ENCODE measurements around the gene INAVA. TPM values are rescaled to one million over a fixed set of nuclear protein-coding genes. Genes with fewer than 3 reads are reported as not detected.

Gene INAVA, protein sequence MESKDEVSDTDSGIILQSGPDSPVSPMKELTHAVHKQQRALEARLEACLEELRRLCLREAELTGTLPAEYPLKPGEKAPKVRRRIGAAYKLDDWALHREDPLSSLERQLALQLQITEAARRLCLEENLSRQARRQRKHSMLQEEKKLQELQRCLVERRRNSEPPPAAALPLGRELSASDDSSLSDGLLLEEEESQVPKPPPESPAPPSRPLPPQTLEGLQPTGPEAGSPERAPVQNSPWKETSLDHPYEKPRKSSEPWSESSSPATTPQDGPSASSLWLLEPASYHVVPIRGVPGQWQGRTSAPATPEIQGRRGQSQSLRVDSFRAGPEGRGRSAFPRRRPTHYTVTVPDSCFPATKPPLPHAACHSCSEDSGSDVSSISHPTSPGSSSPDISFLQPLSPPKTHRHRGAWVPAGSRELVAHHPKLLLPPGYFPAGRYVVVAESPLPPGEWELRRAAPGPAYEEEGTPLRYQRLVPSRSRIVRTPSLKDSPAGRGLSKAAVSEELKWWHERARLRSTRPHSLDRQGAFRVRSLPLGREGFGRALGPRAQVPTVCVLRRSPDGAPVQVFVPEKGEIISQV
- total RNA-seq (2014; rRNA removed; shearing (Covaris generic)) = 18.0 and 19.9 TPM in 2 replicates

DNA sequence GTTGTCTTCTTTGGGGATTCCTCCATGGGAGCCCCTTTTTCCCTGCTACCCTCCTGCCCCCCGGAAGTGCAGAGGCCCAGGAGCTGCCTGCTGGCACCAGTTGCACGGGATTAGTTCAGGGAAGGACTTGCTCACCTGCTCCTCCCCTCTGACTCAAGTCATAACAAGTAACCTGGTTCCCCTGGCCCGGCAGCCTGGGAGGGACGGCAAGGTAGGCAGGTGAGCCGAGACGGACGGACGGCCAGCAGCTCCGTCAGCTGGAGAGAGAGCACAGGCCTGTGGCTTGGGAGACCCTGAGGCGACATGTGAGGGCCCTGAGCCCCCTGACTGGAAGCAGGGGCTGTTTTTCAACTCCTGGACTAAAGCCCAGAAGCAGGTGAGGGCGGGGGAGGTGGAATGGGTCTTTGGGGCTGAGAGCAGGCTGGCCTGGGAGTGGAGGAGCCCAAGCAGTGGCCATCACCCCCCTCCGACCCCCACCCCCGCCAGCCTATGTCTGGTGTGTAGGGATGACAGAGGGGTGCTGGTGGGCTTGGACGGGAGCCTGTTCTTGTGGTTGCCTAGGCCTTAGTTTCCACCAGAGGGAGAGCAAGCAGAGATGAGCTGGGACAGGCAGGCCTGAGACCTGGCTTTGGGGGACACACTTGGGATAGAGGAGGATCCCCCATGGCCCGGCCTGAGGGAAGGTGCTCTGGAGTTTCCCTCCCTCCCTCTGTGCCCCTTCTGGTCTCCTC lies at the start of gene INAVA:
Gene INAVA, plus strand, starts transcription at position 189 of the 731 bp plus-strand sequence. CDS start 3,501 bp downstream, outside the sequence.
- DNase-seq (ENCODE audit: low read depth) = no peak

DNA sequence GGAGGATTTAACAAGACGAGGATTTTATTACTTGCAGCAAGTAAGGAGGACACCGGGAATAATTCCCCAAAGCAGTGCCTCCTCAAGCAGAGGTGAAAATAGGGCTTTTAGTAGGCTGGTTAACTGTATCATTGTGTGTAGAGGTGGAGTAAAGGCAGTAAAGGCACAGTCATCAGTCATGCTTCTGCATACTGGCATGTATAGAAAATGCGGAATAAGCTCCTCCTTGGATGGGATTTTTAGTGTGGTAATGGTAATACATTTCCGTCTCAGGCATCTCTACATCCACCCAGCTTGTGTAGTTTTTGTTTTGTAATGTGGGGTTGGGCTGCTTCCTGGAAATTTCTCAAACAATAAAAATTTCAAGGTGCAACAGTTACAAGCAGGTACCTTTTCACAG lies 49.3 kb upstream of the INAVA start:
- DNase-seq (ENCODE audit: low read depth) = no peak

DNA sequence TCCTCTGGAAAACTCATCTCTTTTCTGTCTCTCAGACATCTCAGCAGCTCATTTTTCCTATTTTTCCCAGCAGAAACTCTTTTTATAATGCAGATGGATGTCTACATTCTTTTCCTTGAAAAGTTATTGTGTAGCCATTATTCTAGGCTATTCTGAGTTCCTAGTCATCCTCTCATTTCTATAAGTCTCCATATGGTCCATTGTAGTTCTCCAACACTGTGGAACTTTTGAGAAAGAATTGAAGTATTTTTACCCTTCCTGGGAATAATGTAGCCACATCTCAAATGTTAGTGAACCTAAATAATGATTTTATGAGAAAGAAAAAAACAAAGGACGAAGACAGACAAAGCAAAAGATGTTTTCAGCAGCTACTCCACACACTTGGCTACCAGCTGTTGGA lies 48.3 kb upstream of the INAVA start:
- DNase-seq (ENCODE audit: low read depth) = no peak

DNA sequence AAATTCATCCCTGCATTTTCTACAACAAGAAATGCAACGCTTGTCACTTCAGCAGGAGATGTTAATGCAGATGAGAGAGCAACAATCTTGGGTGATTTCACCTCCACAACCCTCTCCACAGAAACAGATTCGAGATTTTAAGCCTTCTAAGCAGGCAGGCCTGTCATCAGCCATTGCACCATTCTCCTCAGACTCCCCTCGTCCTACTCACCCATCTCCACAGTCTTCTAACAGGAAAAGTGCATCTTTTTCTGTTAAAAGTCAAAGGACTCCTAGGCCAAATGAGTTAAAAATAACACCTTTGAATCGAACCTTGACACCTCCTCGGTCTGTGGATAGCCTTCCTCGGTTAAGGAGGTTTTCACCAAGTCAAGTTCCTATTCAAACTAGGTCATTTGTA lies 45.3 kb upstream of the INAVA start:
- no peak for DNase-seq (ENCODE audit: low read depth)

DNA sequence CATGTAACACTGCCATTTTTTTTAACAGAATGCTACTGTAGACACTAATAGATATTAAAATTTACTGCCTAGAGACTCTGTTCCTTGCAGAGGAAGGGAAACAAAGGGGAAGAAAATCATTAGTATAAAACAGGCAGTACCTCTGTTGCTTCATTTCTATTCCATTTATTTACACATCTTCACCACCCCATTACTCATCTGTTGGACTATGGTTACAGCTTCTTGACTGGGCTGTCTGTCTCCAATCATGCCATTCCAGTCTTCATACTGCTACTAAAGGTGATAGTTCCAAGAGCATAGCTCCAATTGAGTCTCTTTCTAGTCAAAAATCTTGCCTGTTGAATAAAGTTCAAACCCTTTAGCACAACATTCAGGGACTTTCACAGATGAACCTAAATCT lies 44.1 kb upstream of the INAVA start:
- no peak for DNase-seq (ENCODE audit: low read depth)

DNA sequence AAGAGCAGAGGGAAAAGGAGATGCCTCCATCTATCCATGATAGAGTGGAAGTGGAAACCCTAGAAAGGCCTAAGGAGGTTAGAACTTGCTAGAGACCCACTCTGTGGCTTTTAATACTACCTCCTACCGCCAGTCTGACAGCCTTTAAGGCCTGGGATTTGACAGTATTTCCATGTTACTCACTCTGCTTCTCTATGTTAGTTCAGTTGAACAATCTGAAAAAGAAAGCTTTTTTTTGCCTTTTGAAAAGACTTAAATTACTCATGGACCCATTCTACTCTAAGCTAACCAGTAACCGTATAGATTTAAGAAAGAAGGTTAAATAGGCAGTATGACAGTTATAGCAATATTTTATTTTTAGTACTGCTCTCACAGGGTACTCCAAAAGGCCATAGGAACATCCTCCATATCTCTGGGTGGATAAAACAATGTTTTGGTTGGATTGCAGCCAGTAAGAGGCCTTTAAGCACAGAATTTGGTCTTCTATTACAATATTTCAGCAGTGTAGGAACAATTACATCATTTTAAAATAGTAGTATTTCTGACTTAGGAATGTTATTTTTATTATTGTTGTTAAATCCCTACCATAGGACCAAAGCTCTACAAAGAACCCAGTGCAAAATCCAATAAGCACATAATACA lies 37.9 kb upstream of the INAVA start:
- no peak for DNase-seq (ENCODE audit: low read depth)

DNA sequence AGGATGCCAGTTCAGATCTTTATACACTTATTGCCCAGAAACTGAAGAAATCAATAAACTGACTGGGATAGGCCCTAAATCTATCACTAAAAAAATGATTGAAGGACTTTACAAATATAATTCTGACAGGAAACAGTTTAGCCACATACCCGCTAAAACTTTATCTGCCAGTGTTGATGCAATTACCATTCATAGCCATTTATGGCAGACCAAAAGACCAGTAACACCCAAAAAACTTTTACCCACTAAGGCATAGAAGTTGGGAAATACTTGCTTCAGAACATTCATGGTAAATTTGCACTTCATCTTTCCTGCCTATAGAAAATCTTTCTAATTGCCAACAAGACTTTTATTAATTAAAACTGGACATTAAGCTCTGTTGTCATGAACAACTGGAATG lies 36.9 kb upstream of the INAVA start:
- no peak for DNase-seq (ENCODE audit: low read depth)

DNA sequence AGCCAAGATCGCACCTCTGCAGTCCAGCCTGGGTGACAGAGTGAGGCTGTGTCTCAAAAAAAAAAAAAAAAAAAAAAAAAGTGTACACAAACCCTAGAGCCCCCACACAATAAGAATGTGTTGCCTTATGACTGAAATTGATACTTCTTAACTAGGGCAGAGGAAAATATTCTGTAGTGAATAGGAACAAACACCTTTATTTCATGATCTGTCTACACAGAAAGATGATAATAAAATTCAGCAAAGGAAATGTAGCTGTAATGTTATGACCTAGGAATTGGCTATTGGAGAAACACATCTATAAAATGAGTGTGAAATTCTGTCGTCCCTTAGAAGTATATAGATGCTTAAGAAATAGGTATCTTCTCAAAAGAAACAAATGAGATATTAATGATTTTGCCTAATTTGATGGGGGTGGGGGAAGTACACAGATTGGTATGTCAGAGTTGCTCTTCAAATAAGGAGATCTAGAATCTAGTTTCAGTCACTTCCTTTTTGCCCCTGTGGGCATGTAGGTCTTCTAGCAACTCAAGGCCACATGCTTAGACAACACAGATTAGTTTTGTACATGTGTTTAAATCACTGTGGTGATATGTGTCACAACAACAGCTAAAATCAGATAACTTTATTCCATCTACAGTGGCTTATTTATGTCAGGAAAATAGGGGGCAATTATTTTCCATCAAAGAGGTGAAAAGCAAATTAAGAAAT lies 32.6 kb upstream of the INAVA start:
- no peak for DNase-seq (ENCODE audit: low read depth)

DNA sequence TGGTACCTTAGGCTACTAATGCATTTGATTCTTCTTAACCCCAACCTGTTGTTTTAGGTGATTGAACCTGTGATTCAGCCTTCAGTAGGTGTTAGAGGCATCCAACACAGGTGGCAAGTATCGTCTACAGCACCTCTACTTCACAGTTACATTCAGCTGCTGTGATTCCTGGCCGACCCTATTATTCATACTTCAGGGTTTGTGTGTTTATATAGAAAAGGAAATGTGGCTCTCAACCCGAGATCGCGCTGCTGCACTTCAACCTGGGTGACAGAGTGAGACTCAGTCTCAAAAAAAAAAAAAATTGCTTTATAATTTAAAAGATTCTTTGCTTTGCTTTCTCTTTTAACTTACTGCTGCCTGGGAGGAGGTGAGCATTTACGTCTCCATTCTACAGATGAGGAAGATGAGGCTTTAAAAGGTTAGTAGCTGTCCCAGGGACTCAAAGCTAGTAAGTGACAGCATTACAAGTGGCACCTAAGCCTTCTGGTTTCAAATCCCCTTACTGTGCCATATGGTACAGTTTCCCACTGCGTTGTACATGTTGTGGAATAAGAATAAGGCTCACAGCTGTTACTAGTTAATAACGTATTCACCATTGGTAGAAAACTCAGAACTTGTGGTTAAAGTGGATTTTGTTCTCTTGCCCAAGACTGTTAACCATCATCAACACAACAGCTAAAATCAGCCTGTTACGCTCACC lies 31.8 kb upstream of the INAVA start:
- no peak for DNase-seq (ENCODE audit: low read depth)

DNA sequence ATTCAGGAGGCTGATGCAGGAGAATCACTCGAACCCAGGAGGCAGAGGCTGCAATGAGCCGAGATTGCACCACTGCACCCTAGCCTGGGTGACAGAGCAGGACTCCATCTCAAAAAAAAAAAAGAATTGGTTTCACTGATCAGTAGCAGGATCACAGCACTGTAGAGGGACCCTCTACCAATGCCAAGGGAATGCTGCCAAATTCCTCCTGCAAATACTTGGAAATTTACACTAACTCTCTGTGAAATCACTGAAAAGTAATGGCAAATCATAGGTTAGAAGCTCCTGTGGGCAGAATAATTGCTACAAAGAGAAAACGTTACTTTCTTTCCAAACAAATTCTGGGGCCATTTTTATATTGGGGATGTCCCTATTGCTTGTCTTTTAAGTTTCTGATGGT lies 28.6 kb upstream of the INAVA start:
- no peak for DNase-seq (ENCODE audit: low read depth)

DNA sequence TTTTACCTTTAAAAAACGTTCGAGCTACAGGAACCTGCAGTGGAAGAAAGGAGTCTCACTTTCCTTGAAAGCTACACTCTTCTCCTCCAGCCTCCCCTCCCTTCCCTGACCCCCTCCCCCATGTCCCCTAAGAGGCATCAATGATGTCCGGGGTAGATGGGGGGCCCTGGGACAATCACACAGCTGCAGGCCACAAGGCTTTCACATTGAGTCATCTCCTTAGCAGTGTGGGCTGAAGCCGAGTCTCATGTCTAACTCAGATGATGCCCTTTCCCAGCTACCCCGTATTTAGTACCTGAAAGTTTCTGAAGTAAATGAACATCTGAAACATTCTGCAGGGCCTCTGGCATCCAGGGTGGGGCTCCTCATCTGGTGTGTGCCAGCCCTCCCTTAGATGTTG lies 28.2 kb upstream of the INAVA start:
- DNase-seq (ENCODE audit: low read depth) = peak; percentile 55

DNA sequence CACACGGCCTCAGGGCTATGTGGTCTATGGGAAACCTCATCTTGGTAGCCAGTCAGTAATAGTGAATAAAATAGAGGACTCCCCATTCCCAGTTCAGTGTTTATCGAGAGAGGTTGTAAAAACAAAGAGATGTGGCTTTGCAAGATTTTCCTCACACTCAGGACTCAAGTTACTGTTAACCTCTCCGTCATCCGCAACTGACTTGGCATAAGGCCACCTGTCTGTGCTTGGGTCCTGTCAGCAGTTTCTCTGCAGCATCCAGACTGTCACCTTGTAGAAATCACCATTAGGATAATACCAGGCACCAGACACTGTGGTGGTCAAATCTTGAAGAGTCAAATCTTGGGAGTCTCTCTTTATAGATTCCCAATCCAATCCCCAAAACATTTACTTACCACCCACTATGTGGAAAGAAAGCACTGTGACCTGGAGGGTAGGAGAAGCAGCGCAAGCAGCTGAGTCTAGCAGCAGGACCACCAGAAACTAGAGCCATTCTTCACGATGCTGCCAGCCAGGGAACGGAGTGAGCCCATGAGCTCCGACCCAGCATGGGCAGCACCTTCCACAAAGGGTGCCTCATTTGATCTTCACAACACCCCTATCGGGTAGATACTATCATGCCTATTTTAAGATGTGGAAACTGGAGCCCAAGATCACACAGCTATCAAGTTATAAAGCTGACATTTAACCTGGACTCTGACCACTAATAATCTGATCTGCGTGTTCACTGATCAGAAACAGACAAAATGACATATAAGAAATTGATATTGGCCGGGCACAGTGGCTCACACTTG lies 27.5 kb upstream of the INAVA start:
- DNase-seq (ENCODE audit: low read depth) = peak; percentile 51

DNA sequence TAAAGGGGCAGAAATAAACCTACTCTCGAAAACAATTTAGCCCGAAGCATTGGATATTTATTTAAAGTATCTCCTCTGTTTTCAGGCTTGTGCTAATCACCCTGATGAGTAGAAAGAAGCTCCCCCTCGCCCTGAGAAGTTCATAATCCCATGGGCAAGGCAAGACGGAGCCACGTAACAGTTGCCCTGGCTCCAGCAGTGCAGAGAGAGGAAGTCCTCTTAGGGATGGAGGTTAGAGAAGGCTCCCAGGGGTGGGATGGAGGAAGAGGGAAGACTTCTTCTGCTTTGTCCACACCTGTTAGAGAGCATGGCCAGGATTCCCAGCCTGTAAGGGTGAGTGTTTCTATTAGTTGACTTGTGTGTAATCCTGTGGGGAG lies 25.3 kb upstream of the INAVA start:
- DNase-seq (ENCODE audit: low read depth) = no peak

DNA sequence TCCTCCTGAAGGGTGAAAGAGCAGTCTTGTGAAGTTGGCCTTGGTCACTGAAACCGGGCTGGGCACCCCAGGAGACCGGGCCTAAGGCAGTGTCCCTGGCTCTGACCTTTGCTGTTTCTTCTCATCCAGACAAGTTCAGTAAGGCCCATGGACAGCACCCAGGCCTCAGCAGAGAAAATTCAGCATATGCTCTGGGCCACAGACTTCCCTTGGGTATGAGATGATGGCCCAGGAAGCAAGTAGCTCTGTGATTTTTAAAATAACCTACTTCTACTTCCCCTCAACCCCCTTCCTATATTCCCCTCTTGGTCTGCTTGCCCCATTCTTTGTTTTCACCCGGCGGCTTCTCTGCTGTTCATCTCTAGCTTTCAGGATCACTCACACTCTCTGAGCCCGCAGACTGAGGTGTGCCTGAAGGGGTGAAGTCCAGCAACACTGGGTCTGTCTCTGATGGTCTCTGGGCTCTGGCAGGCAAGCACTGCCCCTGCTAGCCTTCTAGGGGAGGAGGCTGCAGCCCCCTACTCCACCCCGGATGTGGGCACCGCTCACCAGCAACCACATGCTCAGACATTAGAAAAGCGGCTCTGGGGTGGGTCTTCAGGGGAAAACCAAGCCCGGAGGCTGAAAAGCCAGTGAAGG lies 24.8 kb upstream of the INAVA start:
- DNase-seq (ENCODE audit: low read depth) = peak; percentile 35

DNA sequence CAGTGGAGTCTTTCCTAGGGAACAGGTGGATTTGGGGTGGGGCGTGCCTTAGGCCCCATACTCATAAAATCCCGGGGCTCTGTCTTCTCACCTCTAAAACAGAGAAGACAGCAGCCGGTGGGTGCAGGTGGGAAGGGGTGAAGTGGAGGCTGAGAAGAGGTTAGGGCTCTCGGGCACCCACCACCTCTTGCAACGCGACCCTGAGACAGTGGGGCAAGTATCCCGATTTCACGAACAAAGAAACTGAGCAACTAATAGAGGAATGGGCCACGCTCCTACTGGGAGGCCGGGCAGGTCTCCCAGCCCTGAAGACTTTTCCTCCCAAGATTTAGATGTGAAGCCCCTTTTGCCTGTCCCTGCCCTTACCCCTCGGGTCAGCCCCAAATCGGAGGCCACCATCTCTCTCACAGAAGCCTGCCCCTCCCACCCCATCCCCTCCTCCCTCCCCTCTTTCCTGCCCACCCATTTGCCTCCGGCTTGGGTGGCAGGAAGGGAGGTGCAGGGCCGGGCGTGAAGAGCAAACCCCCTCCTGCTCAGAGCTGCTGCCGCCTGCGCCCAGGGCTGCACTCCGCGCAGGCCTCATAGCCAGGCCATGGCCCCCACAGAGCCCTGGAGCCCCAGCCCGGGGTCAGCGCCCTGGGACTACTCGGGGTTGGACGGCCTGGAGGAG lies 22.1 kb upstream of the INAVA start, which contains the start of gene GPR25:
Gene GPR25, plus strand, starts transcription at position 536 of the 670 bp plus-strand sequence. Its CDS starts 57 bp downstream, at position 593.
- DNase-seq (ENCODE audit: low read depth) = no peak

DNA sequence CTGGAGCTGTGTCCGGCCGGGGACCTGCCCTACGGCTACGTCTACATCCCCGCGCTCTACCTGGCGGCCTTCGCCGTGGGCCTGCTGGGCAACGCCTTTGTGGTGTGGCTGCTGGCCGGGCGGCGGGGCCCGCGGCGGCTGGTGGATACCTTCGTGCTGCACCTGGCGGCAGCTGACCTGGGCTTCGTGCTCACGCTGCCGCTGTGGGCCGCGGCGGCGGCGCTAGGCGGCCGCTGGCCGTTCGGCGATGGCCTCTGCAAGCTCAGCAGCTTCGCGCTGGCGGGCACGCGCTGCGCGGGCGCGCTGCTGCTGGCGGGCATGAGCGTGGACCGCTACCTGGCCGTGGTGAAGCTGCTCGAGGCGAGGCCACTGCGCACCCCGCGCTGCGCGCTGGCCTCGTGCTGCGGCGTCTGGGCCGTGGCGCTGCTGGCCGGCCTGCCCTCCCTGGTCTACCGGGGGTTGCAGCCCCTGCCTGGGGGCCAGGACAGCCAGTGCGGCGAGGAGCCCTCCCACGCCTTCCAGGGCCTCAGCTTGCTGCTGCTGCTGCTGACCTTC lies 21.5 kb upstream of the INAVA start:
- no peak for DNase-seq (ENCODE audit: low read depth)

DNA sequence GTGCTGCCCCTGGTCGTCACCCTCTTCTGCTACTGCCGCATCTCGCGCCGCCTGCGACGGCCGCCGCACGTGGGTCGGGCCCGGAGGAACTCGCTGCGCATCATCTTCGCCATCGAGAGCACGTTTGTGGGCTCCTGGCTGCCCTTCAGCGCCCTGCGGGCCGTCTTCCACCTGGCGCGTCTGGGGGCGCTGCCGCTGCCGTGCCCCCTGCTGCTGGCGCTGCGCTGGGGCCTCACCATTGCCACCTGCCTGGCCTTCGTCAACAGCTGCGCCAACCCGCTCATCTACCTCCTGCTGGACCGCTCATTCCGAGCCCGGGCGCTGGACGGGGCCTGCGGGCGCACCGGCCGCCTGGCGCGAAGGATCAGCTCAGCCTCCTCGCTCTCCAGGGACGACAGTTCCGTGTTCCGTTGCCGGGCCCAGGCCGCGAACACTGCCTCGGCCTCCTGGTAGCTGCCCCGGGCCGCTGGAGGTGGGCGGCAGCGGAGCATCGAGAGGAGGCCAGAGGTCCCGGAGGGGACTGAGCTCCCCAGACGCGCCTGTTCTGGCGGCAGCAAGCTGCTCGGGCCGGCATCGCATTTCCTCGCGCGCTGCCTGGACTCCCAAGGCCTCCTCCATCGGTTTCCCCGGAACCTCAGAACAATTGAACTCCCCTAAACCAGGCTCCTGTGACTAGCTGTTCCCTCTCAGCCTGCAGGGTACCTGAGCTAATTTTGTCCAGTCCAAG lies 20.9 kb upstream of the INAVA start:
- no peak for DNase-seq (ENCODE audit: low read depth)

DNA sequence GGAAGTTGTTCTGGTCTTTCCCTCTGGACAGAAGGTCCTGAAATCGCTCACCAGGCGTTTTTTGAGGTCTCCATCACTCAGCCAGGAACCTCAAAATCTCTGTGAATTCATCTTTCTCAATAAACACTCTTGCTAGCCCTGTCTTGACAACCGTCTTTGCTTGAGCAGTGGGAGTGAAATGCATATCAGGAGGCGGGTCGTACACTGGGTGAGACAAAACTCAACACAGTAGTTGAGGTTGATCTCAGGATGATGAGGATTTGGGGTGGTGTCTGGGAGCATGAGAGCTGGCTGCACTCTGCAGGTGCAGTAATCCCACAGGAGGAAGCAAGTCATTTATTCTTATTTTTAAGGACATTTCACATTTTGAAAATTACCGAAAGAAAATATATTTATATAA lies 20.0 kb upstream of the INAVA start:
- no peak for DNase-seq (ENCODE audit: low read depth)
